ENCODE results near the gene PTPRN.

- TF ChIP-seq NCOA6 (IDR thresholded peaks at IDR 0.05) (no peak), ATF7 (IDR thresholded peaks at IDR 0.05) (no peak), SMAD2 (IDR thresholded peaks at IDR 0.05; ENCODE audit: low read depth, low read length) (no peak)
Measured at GRCh38 chr2:219327719-219328118, 18.5 kb upstream of the PTPRN start.
